ENCODE measurements around the gene TMEM100. TPM values are rescaled to one million over a fixed set of nuclear protein-coding genes. Genes with fewer than 3 reads are reported as not detected.

TMEM100 gene
- total and polyA plus RNA-seq, 2 experiments from 2014 or later = 0.10 to 0.73 TPM

GRCh38 chr17:55683550-55684315 is 38.9 kb downstream of the TMEM100 start (continued):
- no peak for TF ChIP-seq REST (IDR thresholded peaks at IDR 0.05; ENCODE audit: unreplicated experiment)

- Histone ChIP-seq H3K4me1 (ENCODE audit: insufficient read depth) (no peaks in the 10 kb centered on the region), H4K20me1 (replicated peaks; ENCODE audit: insufficient read depth) (no peaks in the 10 kb centered on the region), H2AFZ (peak overlapping the region; percentile 28; the same call in 1 of the 2 replicates), H3K4me2 (no peak overlapping the region), H3K36me3 (ENCODE audit: insufficient read depth) (no peaks in the 10 kb centered on the region), H3K27me3 (ENCODE audit: insufficient read depth) (no peaks in the 10 kb centered on the region), H3K27ac (ENCODE audit: low read depth) (no peak overlapping the region), H3K79me2 (replicated peaks; ENCODE audit: insufficient read depth) (no peaks in the 10 kb centered on the region), H3F3A (replicated peaks; ENCODE audit: low read depth) (no peaks in the 10 kb centered on the region), H3K4me3 (no peak overlapping the region), H3K9me2 (ENCODE audit: insufficient read depth) (peaks cover 16% of the 10 kb centered on the region; the same call in 1 of the 2 replicates)
- Mint-ChIP-seq H3K9me3 (peaks cover 6% of the 10 kb centered on the region), H3K27me3 (ENCODE audit: insufficient read depth, low read depth, poor library complexity) (no peaks in the 10 kb centered on the region), H3K27ac (no peak overlapping the region), H3K4me1 (no peaks in the 10 kb centered on the region), H3K36me3 (ENCODE audit: low read depth) (peaks cover 1% of the 10 kb centered on the region; the same call in 2 of the 3 replicates), H3K4me3 (no peak overlapping the region)
- TF ChIP-seq ZNF114 (CRISPR knock-in tag; IDR thresholded peaks at IDR 0.05) (no peak), POLR2AphosphoS5 (IDR thresholded peaks at IDR 0.05; ENCODE audit: low read depth) (no peak)
- DNase-seq (ENCODE audit: low spot score) (no peak), ATAC-seq (no peak)
Observed at GRCh38 chr17:55681342-55681700, 41.3 kb downstream of the TMEM100 start.

- DNase-seq (ENCODE audit: low spot score) (no peak), ATAC-seq (no peak)
- no peaks in the 10 kb centered on the region for H3K4me1 ChIP-seq (ENCODE audit: insufficient read depth)
- no peaks in the 10 kb centered on the region for H3F3A ChIP-seq (replicated peaks; ENCODE audit: low read depth)
- no peaks in the 10 kb centered on the region for H4K20me1 ChIP-seq (replicated peaks; ENCODE audit: insufficient read depth)
- no peaks in the 10 kb centered on the region for H3K36me3 ChIP-seq (ENCODE audit: insufficient read depth)
- H3K4me2 ChIP-seq = no peak overlapping the region
- H3K9me2 ChIP-seq (ENCODE audit: insufficient read depth) = peaks cover 15% of the 10 kb centered on the region; the same call in 1 of the 2 replicates
- no peak overlapping the region for H3K4me3 ChIP-seq
- H3K4me1 Mint-ChIP-seq = no peaks in the 10 kb centered on the region
- no peak overlapping the region for H3K27ac ChIP-seq (ENCODE audit: low read depth)
- H3K27me3 Mint-ChIP-seq (ENCODE audit: insufficient read depth, low read depth, poor library complexity) = no peaks in the 10 kb centered on the region
- H3K27ac Mint-ChIP-seq = no peak overlapping the region
- peak overlapping the region; percentile 28; the same call in 1 of the 2 replicates for H2AFZ ChIP-seq
- peaks cover 2% of the 10 kb centered on the region; the same call in 2 of the 3 replicates for H3K9me3 Mint-ChIP-seq
- H3K27me3 ChIP-seq (ENCODE audit: insufficient read depth) = no peaks in the 10 kb centered on the region
- no peak overlapping the region for H3K4me3 Mint-ChIP-seq
- H3K36me3 Mint-ChIP-seq (ENCODE audit: low read depth) = no peaks in the 10 kb centered on the region
- H3K79me2 ChIP-seq (replicated peaks; ENCODE audit: insufficient read depth) = no peaks in the 10 kb centered on the region
- TF ChIP-seq ZNF462 (CRISPR knock-in tag; IDR thresholded peaks at IDR 0.05) (no peak), EZH2 (IDR thresholded peaks at IDR 0.05; ENCODE audit: low read depth, unreplicated experiment) (no peak), JUNB (IDR thresholded peaks at IDR 0.05; ENCODE audit: unreplicated experiment) (no peak), POLR2AphosphoS5 (IDR thresholded peaks at IDR 0.05; ENCODE audit: low read depth) (no peak), ZNF114 (CRISPR knock-in tag; IDR thresholded peaks at IDR 0.05) (no peak)
Observed at GRCh38 chr17:55680686-55681341, 41.9 kb downstream of the TMEM100 start.
